ENCODE results near the gene RAPGEFL1. TPM values are rescaled to one million over a fixed set of nuclear protein-coding genes. Genes with fewer than 3 reads are reported as not detected.
"Not testable (repeated sequence)": the region's sequence is repeated elsewhere in the genome, so short reads cannot be mapped to it uniquely, and the experiment has no call there.

The RAPGEFL1 gene
- polyA plus RNA-seq, 1 donor = 15.0 TPM

GRCh38 chr17:40182606-40183005 lies 5.3 kb downstream of the RAPGEFL1 start:
- Histone ChIP-seq H3K27me3 (ENCODE audit: control insufficient read depth, insufficient read depth, low read length) (no peaks in the 10 kb centered on the region), H3K27ac (ENCODE audit: low read length) (no peak overlapping the region), H3K4me3 (ENCODE audit: low read length) (no peak overlapping the region), H3K36me3 (ENCODE audit: control insufficient read depth, insufficient read depth, low read length) (no peaks in the 10 kb centered on the region), H3K4me1 (ENCODE audit: control insufficient read depth, insufficient read depth, low read length) (peaks cover 30% of the 10 kb centered on the region), H3K9me3 (ENCODE audit: control insufficient read depth, low read depth, low read length) (peaks cover 2% of the 10 kb centered on the region)
- WGBS (ENCODE audit: insufficient coverage, low lambda C conversion rate) = no CpG with 5 or more reads among the region's 6 CpGs
- no peak for DNase-seq

DNA sequence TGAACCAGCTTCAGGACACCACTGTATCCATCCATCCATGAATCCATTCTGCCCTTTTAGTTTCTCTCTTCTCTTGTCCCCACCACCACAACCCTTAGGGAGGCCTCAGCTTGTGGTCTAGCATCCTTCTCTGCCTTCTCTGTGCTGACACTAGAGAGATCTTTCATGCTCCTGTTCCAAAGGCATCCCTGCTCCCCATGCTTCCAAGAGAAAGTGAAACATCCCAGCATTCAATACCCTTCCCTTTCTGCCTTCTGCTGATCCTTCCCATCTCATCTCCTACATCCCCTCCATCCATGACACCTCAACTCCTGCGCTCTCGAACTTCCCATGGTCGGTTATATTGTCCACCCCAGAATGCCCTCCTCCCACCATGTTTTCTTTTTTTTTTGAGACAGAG lies 10.0 kb downstream of the RAPGEFL1 start:
- H3K4me1 ChIP-seq (ENCODE audit: control insufficient read depth, insufficient read depth, low read length) = peaks cover 10% of the 10 kb centered on the region
- no peak for DNase-seq
- H3K9me3 ChIP-seq (ENCODE audit: control insufficient read depth, low read depth, low read length) = no peaks in the 10 kb centered on the region
- peaks cover 7% of the 10 kb centered on the region for H3K36me3 ChIP-seq (ENCODE audit: control insufficient read depth, insufficient read depth, low read length)
- H3K4me3 ChIP-seq (ENCODE audit: low read length) = no peak overlapping the region
- no peaks in the 10 kb centered on the region for H3K27me3 ChIP-seq (ENCODE audit: control insufficient read depth, insufficient read depth, low read length)
- no peak overlapping the region for H3K27ac ChIP-seq (ENCODE audit: low read length)
- no CpG with 5 or more reads among the region's 3 CpGs for WGBS (ENCODE audit: insufficient coverage, low lambda C conversion rate)

GRCh38 chr17:40188694-40189093 lies 11.4 kb downstream of the RAPGEFL1 start:
- no peaks in the 10 kb centered on the region for H3K27me3 ChIP-seq (ENCODE audit: control insufficient read depth, insufficient read depth, low read length)
- peaks cover 17% of the 10 kb centered on the region for H3K36me3 ChIP-seq (ENCODE audit: control insufficient read depth, insufficient read depth, low read length)
- H3K4me1 ChIP-seq (ENCODE audit: control insufficient read depth, insufficient read depth, low read length) = peaks cover 10% of the 10 kb centered on the region
- H3K9me3 ChIP-seq (ENCODE audit: control insufficient read depth, low read depth, low read length) = no peaks in the 10 kb centered on the region
- H3K27ac ChIP-seq (ENCODE audit: low read length) = no peak overlapping the region
- no peak overlapping the region for H3K4me3 ChIP-seq (ENCODE audit: low read length)
- no peak for DNase-seq
- WGBS (ENCODE audit: insufficient coverage, low lambda C conversion rate) = no CpG with 5 or more reads among the region's 6 CpGs

GRCh38 chr17:40190197-40191021 lies 13.1 kb downstream of the RAPGEFL1 start:
- DNase-seq = no peak
- WGBS (ENCODE audit: insufficient coverage, low lambda C conversion rate) = no CpG with 5 or more reads among the region's 15 CpGs
- H3K27me3 ChIP-seq (ENCODE audit: control insufficient read depth, insufficient read depth, low read length) = no peaks in the 10 kb centered on the region
- H3K9me3 ChIP-seq (ENCODE audit: control insufficient read depth, low read depth, low read length) = no peaks in the 10 kb centered on the region
- H3K27ac ChIP-seq (ENCODE audit: low read length) = no peak overlapping the region
- H3K4me3 ChIP-seq (ENCODE audit: low read length) = peak overlapping the region; percentile 48
- peaks cover 10% of the 10 kb centered on the region for H3K4me1 ChIP-seq (ENCODE audit: control insufficient read depth, insufficient read depth, low read length)
- peaks cover 17% of the 10 kb centered on the region for H3K36me3 ChIP-seq (ENCODE audit: control insufficient read depth, insufficient read depth, low read length)

DNA sequence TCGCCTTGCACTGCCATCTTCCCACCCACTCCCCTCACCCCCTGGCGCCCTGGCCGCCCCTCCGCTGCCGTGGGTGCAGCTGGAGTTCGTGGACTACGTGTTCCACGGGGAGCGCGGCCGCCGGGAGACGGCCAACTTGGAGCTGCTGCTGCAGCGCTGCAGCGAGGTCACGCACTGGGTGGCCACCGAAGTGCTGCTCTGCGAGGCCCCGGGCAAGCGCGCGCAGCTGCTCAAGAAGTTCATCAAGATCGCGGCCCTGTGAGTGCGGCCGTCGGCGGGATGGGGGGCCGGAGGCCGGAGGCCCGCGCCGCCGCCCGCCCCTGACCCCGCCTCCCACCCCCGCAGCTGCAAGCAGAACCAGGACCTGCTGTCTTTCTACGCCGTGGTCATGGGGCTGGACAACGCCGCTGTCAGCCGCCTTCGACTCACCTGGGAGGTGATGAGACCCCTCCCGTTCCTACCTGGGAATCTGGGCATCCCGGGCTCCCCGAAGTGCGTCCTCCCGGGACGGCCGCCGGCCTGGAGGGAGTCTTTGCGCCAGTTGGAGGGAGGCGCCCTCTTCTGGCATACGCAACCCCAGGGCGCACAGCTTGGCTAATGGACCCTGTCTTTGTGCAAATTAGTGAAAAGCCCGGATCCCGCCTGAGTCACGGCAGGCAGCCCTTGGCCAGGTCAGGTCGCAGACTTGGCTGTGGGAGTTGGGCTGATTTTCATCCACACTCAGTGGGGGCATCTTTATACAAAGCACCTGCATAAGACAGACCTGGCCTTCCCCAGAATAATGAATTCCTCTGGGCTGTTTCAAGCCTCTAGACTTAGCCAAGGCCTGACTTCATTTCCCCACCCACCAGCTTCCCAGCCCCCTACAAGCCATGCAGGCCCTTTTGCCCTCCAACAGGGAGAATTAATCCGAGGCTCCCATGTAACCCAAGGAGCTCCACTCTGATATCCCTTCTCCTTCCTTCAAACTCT lies 14.3 kb downstream of the RAPGEFL1 start:
- peak; percentile 50 to 78 for DNase-seq
- peak overlapping the region; percentile 48 for H3K4me3 ChIP-seq (ENCODE audit: low read length)
- peaks cover 10% of the 10 kb centered on the region for H3K4me1 ChIP-seq (ENCODE audit: control insufficient read depth, insufficient read depth, low read length)
- H3K27ac ChIP-seq (ENCODE audit: low read length) = no peak overlapping the region
- H3K27me3 ChIP-seq (ENCODE audit: control insufficient read depth, insufficient read depth, low read length) = no peaks in the 10 kb centered on the region
- H3K36me3 ChIP-seq (ENCODE audit: control insufficient read depth, insufficient read depth, low read length) = peaks cover 17% of the 10 kb centered on the region
- no peaks in the 10 kb centered on the region for H3K9me3 ChIP-seq (ENCODE audit: control insufficient read depth, low read depth, low read length)
- no CpG with 5 or more reads among the region's 60 CpGs for WGBS (ENCODE audit: insufficient coverage, low lambda C conversion rate)

DNA sequence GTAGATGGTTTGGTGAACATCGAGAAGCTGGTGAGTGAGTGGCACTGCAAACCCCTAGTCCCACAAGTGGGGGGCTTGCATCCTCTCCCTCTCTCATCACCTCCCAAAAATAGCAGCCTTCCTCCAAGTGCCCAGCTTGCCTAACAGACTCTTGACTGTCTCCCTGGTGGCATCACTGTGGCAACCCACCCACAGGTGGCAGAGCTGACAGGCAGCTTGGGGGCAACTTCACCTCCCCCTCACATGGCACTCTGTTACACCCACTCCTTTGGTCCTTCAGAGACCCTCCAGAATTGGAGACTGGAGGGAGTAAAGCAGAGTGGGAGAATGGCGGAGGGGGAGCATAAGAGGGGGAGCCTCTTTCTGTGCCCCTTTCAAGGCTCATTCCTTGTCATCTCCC lies 15.7 kb downstream of the RAPGEFL1 start:
- Histone ChIP-seq H3K9me3 (ENCODE audit: control insufficient read depth, low read depth, low read length) (peaks cover 5% of the 10 kb centered on the region), H3K4me3 (ENCODE audit: low read length) (no peak overlapping the region)
- WGBS (ENCODE audit: insufficient coverage, low lambda C conversion rate) = no CpG with 5 or more reads among the region's 2 CpGs

DNA sequence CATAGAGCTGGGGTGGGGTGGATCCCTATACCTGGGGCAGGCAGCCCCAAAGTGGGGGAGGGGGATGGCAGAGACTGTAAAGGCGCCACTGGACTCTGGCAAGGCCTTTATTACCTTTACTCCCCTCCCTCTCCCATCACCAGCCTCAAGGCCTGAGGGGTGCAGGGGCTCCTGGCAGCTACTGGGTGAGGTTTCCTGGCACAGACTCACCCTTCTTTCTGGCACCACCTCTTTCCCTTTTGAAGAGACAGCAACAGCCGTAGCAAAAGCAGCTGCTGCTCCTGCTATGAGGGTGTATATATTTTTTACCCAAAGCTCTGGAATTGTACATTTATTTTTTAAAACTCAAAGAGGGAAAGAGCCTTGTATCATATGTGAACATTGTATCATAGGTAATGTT lies 17.6 kb downstream of the RAPGEFL1 start:
- DNase-seq = no peak
- no CpG with 5 or more reads among the region's 2 CpGs for WGBS (ENCODE audit: insufficient coverage, low lambda C conversion rate)
- Histone ChIP-seq H3K4me3 (ENCODE audit: low read length) (no peak overlapping the region), H3K9me3 (ENCODE audit: control insufficient read depth, low read depth, low read length) (peaks cover 5% of the 10 kb centered on the region), H3K36me3 (ENCODE audit: control insufficient read depth, insufficient read depth, low read length) (peaks cover 12% of the 10 kb centered on the region), H3K27ac (ENCODE audit: low read length) (no peak overlapping the region), H3K4me1 (ENCODE audit: control insufficient read depth, insufficient read depth, low read length) (peaks cover 10% of the 10 kb centered on the region), H3K27me3 (ENCODE audit: control insufficient read depth, insufficient read depth, low read length) (no peaks in the 10 kb centered on the region)

More for the DNA sequence above, 15.7 kb downstream of the RAPGEFL1 start:
- Histone ChIP-seq H3K27ac (ENCODE audit: low read length) (no peak overlapping the region), H3K4me1 (ENCODE audit: control insufficient read depth, insufficient read depth, low read length) (peaks cover 10% of the 10 kb centered on the region), H3K36me3 (ENCODE audit: control insufficient read depth, insufficient read depth, low read length) (peaks cover 17% of the 10 kb centered on the region), H3K27me3 (ENCODE audit: control insufficient read depth, insufficient read depth, low read length) (no peaks in the 10 kb centered on the region)
- DNase-seq = no peak

DNA sequence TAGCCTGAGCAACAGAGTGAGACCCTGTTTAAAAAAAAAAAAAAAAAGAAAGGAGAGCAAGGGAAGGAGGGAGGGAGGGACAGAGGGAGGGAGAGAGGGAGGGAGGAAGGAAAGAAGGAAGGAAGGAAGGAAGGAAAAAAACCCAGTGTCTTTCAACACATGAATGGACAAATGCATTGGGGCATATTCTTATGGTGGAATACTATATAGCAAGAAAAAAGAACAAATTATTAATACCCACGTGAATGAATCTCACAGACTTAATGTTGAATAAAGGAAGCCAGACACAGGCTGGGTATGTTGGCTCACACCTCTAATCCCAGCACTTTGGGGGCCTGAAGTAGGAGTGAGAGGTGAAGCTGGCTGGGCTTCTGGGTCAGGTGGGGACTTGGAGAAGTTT lies 20.3 kb downstream of the RAPGEFL1 start:
- Histone ChIP-seq H3K36me3 (ENCODE audit: control insufficient read depth, insufficient read depth, low read length) (peaks cover 9% of the 10 kb centered on the region), H3K27me3 (ENCODE audit: control insufficient read depth, insufficient read depth, low read length) (no peaks in the 10 kb centered on the region), H3K4me1 (ENCODE audit: control insufficient read depth, insufficient read depth, low read length) (no peaks in the 10 kb centered on the region), H3K27ac (ENCODE audit: low read length) (no peak overlapping the region), H3K9me3 (ENCODE audit: control insufficient read depth, low read depth, low read length) (peaks cover 5% of the 10 kb centered on the region), H3K4me3 (ENCODE audit: low read length) (no peak overlapping the region)
- DNase-seq = no peak
- 100% methylated on average over 1 of the region's 1 CpG for WGBS (ENCODE audit: insufficient coverage, low lambda C conversion rate)

GRCh38 chr17:40197965-40198456 lies 20.7 kb downstream of the RAPGEFL1 start:
- not testable (repeated sequence) for H3K36me3 ChIP-seq (ENCODE audit: control insufficient read depth, insufficient read depth, low read length); H3K9me3 ChIP-seq (ENCODE audit: control insufficient read depth, low read depth, low read length); H3K4me3 ChIP-seq (ENCODE audit: low read length); H3K4me1 ChIP-seq (ENCODE audit: control insufficient read depth, insufficient read depth, low read length); H3K27me3 ChIP-seq (ENCODE audit: control insufficient read depth, insufficient read depth, low read length); H3K27ac ChIP-seq (ENCODE audit: low read length); DNase-seq
- WGBS (ENCODE audit: insufficient coverage, low lambda C conversion rate) = no CpG with 5 or more reads among the region's 8 CpGs

GRCh38 chr17:40198576-40198975 lies 21.3 kb downstream of the RAPGEFL1 start:
- DNase-seq = no peak
- Histone ChIP-seq H3K27me3 (ENCODE audit: control insufficient read depth, insufficient read depth, low read length) (no peaks in the 10 kb centered on the region), H3K4me3 (ENCODE audit: low read length) (no peak overlapping the region), H3K9me3 (ENCODE audit: control insufficient read depth, low read depth, low read length) (peaks cover 5% of the 10 kb centered on the region), H3K27ac (ENCODE audit: low read length) (no peak overlapping the region), H3K4me1 (ENCODE audit: control insufficient read depth, insufficient read depth, low read length) (no peaks in the 10 kb centered on the region), H3K36me3 (ENCODE audit: control insufficient read depth, insufficient read depth, low read length) (peaks cover under 1% of the 10 kb centered on the region)
- WGBS (ENCODE audit: insufficient coverage, low lambda C conversion rate) = no CpG with 5 or more reads among the region's 5 CpGs

Data from large intestine (tissue), 3 donors.